ENCODE data around the gene CFAP69. TPM values are rescaled to one million over a fixed set of nuclear protein-coding genes. Genes with fewer than 3 reads are reported as not detected.
A peak's percentile ranks its signal among the peaks of the same experiment; 100 is the strongest.
"Not testable (repeated sequence)": the region's sequence is repeated elsewhere in the genome, so short reads cannot be mapped to it uniquely, and the experiment has no call there.

Gene CFAP69
- total RNA-seq, 1 experiment from 2014 or later: 0.21 TPM

- Histone ChIP-seq H3K4me1 (replicated peaks) (no peaks in the 10 kb centered on the region), H3K36me3 (no peaks in the 10 kb centered on the region), H3K9me3 (replicated peaks) (no peaks in the 10 kb centered on the region), H3K4me3 (no peak overlapping the region), H3K27ac (no peak overlapping the region), H3K27me3 (replicated peaks) (peaks cover 18% of the 10 kb centered on the region)
- DNase-seq (ENCODE audit: low read depth in 1 of 2, low spot score in 2 of 2): no peak
Observed at GRCh38 chr7:90313907-90314306, 68.9 kb downstream of the CFAP69 start.

GRCh38 chr7:90320014-90320413, 75.0 kb downstream of the CFAP69 start:
- Histone ChIP-seq H3K27me3 (replicated peaks) (peaks cover 68% of the 10 kb centered on the region), H3K4me1 (replicated peaks) (peaks cover 3% of the 10 kb centered on the region; the same call in 1 of the 2 replicates), H3K36me3 (no peaks in the 10 kb centered on the region), H3K4me3 (no peak overlapping the region), H3K9me3 (replicated peaks) (no peaks in the 10 kb centered on the region), H3K27ac (no peak overlapping the region)
- no peak for DNase-seq (ENCODE audit: low read depth in 1 of 2, low spot score in 2 of 2)

GRCh38 chr7:90320418-90320800, 75.4 kb downstream of the CFAP69 start:
- H3K27ac ChIP-seq: no peak overlapping the region
- H3K4me1 ChIP-seq (replicated peaks): peaks cover 3% of the 10 kb centered on the region; the same call in 1 of the 2 replicates
- peaks cover 68% of the 10 kb centered on the region for H3K27me3 ChIP-seq (replicated peaks)
- no peaks in the 10 kb centered on the region for H3K9me3 ChIP-seq (replicated peaks)
- no peak for DNase-seq (ENCODE audit: low read depth in 1 of 2, low spot score in 2 of 2)
- no peaks in the 10 kb centered on the region for H3K36me3 ChIP-seq
- no peak overlapping the region for H3K4me3 ChIP-seq

- no peak within 1 kb of the TSS for H3K27ac ChIP-seq
- peaks cover 3% of the 10 kb centered on the region; the same call in 1 of the 2 replicates for H3K4me1 ChIP-seq (replicated peaks)
- H3K4me3 ChIP-seq: no peak within 1 kb of the TSS
- H3K27me3 ChIP-seq (replicated peaks): peaks cover 68% of the 10 kb centered on the region
- H3K36me3 ChIP-seq: no peaks in the 10 kb centered on the region
- no peak for DNase-seq (ENCODE audit: low read depth in 1 of 2, low spot score in 2 of 2)
- H3K9me3 ChIP-seq (replicated peaks): no peaks in the 10 kb centered on the region
Observed at GRCh38 chr7:90320801-90321494, 76.0 kb downstream of the CFAP69 start, which contains the start of gene FAM237B. Gene FAM237B (minus strand): TSS chr7:90321304. CDS start chr7:90319748, 1,556 bp downstream.

- Histone ChIP-seq H3K9me3 (replicated peaks) (no peaks in the 10 kb centered on the region), H3K27ac (no peak overlapping the region)
- no peak for DNase-seq (ENCODE audit: low read depth in 1 of 2, low spot score in 2 of 2)
Observed at GRCh38 chr7:90322837-90323236, 77.9 kb downstream of the CFAP69 start.

GRCh38 chr7:90326500-90326899, 81.5 kb downstream of the CFAP69 start:
- no peak overlapping the region for H3K4me3 ChIP-seq
- no peaks in the 10 kb centered on the region for H3K9me3 ChIP-seq (replicated peaks)

More at GRCh38 chr7:90322837-90323236, 77.9 kb downstream of the CFAP69 start:
- H3K4me1 ChIP-seq (replicated peaks): peaks cover 3% of the 10 kb centered on the region; the same call in 1 of the 2 replicates
- H3K27me3 ChIP-seq (replicated peaks): peaks cover 60% of the 10 kb centered on the region
- no peaks in the 10 kb centered on the region for H3K36me3 ChIP-seq
- no peak overlapping the region for H3K4me3 ChIP-seq

GRCh38 chr7:90334193-90334843, 89.3 kb downstream of the CFAP69 start:
- DNase-seq (ENCODE audit: low read depth in 1 of 2, low spot score in 2 of 2): no peak
- H3K9me3 ChIP-seq (replicated peaks): no peaks in the 10 kb centered on the region

More at GRCh38 chr7:90326500-90326899, 81.5 kb downstream of the CFAP69 start:
- no peaks in the 10 kb centered on the region for H3K4me1 ChIP-seq (replicated peaks)
- DNase-seq (ENCODE audit: low read depth in 1 of 2, low spot score in 2 of 2): no peak
- H3K27me3 ChIP-seq (replicated peaks): peaks cover 23% of the 10 kb centered on the region
- no peak overlapping the region for H3K27ac ChIP-seq
- no peaks in the 10 kb centered on the region for H3K36me3 ChIP-seq

GRCh38 chr7:90334926-90335325, 90.0 kb downstream of the CFAP69 start:
- H3K27me3 ChIP-seq (replicated peaks); H3K4me3 ChIP-seq; H3K9me3 ChIP-seq (replicated peaks); DNase-seq (ENCODE audit: low read depth in 1 of 2, low spot score in 2 of 2); H3K4me1 ChIP-seq (replicated peaks); H3K36me3 ChIP-seq; H3K27ac ChIP-seq: not testable (repeated sequence)

More at GRCh38 chr7:90334193-90334843, 89.3 kb downstream of the CFAP69 start:
- Histone ChIP-seq H3K4me3 (no peak overlapping the region), H3K36me3 (no peaks in the 10 kb centered on the region), H3K27me3 (replicated peaks) (no peaks in the 10 kb centered on the region; the same call in 1 of the 2 replicates), H3K27ac (no peak overlapping the region), H3K4me1 (replicated peaks) (no peaks in the 10 kb centered on the region)

- DNase-seq (ENCODE audit: low read depth in 1 of 2, low spot score in 2 of 2): no peak
- no peaks in the 10 kb centered on the region for H3K9me3 ChIP-seq (replicated peaks)
- no peaks in the 10 kb centered on the region; the same call in 1 of the 2 replicates for H3K27me3 ChIP-seq (replicated peaks)
- no peak overlapping the region for H3K27ac ChIP-seq
- no peaks in the 10 kb centered on the region for H3K4me1 ChIP-seq (replicated peaks)
- no peak overlapping the region for H3K4me3 ChIP-seq
- H3K36me3 ChIP-seq: no peaks in the 10 kb centered on the region
Observed at GRCh38 chr7:90337106-90337505, 92.1 kb downstream of the CFAP69 start.

GRCh38 chr7:90345016-90345415, 100.0 kb downstream of the CFAP69 start:
- H3K4me3 ChIP-seq: no peak overlapping the region
- H3K9me3 ChIP-seq (replicated peaks): no peaks in the 10 kb centered on the region
- no peaks in the 10 kb centered on the region for H3K36me3 ChIP-seq
- H3K4me1 ChIP-seq (replicated peaks): peaks cover 8% of the 10 kb centered on the region
- DNase-seq (ENCODE audit: low read depth in 1 of 2, low spot score in 2 of 2): no peak
- no peaks in the 10 kb centered on the region for H3K27me3 ChIP-seq (replicated peaks)
- H3K27ac ChIP-seq: no peak overlapping the region

- Histone ChIP-seq H3K4me3 (peak overlapping the region; percentile 69), H3K36me3 (no peaks in the 10 kb centered on the region), H3K4me1 (replicated peaks) (peaks cover 8% of the 10 kb centered on the region), H3K9me3 (replicated peaks) (no peaks in the 10 kb centered on the region), H3K27ac (peak overlapping the region; percentile 74), H3K27me3 (replicated peaks) (no peaks in the 10 kb centered on the region)
- DNase-seq (ENCODE audit: low read depth in 1 of 2, low spot score in 2 of 2): peak in 1 of 2 experiments; percentile 7
Observed at GRCh38 chr7:90345595-90346335, 100.8 kb downstream of the CFAP69 start.

GRCh38 chr7:90346336-90347125, 101.6 kb downstream of the CFAP69 start, which contains the start of gene GTPBP10:
Gene GTPBP10 (plus strand): TSS chr7:90346716. CDS start chr7:90346742, 26 bp downstream.
- no peaks in the 10 kb centered on the region for H3K36me3 ChIP-seq
- peaks cover 8% of the 10 kb centered on the region for H3K4me1 ChIP-seq (replicated peaks)
- H3K27me3 ChIP-seq (replicated peaks): no peaks in the 10 kb centered on the region
- H3K27ac ChIP-seq: peak within 1 kb of the TSS; percentile 74
- DNase-seq (ENCODE audit: low read depth in 1 of 2, low spot score in 2 of 2): peak; percentile 92 to 93
- peak within 1 kb of the TSS; percentile 69 for H3K4me3 ChIP-seq
- no peaks in the 10 kb centered on the region for H3K9me3 ChIP-seq (replicated peaks)

- Histone ChIP-seq H3K4me3 (no peak overlapping the region), H3K27me3 (replicated peaks) (no peaks in the 10 kb centered on the region), H3K9me3 (replicated peaks) (no peaks in the 10 kb centered on the region), H3K36me3 (no peaks in the 10 kb centered on the region), H3K4me1 (replicated peaks) (peaks cover 8% of the 10 kb centered on the region), H3K27ac (no peak overlapping the region)
- DNase-seq (ENCODE audit: low read depth in 1 of 2, low spot score in 2 of 2): no peak
Observed at GRCh38 chr7:90347759-90348158, 102.8 kb downstream of the CFAP69 start.
